HCT116 (cell line): ENCODE measurements around the gene CDH4. TPM values are rescaled to one million over a fixed set of nuclear protein-coding genes. Genes with fewer than 3 reads are reported as not detected.

Experiments used
- ATAC-seq: fragments of 200-7000 bp; cut with Tn5 transposase; 2 replicates; pipeline ENCODE4 v1.9.1; 2020; ENCODE audit warnings: mild to moderate bottlenecking, moderate library complexity
- BruUV-seq: library from RNA; stranded (reverse); fragments of 400-500 nt; replicated peaks from 2 replicates; lab custom pipeline; 2021; lab: Mats Ljungman, UMichigan
- CTCF ChIA-PET: fragments of 300-600 bp; sonication (Branson Sonifier 250); formaldehyde crosslinking; loops from one replicate; lab custom pipeline; 2021; ENCODE audit warnings: antibody characterized with exemption; lab: Charles Lee
- POLR2A ChIA-PET: fragments of 300-600, 350-600 bp; sonication (Branson Sonifier 250); formaldehyde crosslinking; loops from one replicate; lab custom pipeline; 2021; ENCODE audit warnings: antibody characterized with exemption; lab: Charles Lee
- RAD21 ChIA-PET, 2 experiments: fragments of 300-600 bp; sonication (Branson Sonifier 250); formaldehyde crosslinking; loops; one replicate each; lab custom pipeline; 2023; ENCODE audit warnings: low total read pairs in 2 of 2; ENCODE audit not compliant: uncharacterized antibody in 2 of 2, unreplicated experiment in 2 of 2, low non-redundant PET in 1 of 2; lab: Charles Lee
- DNase-seq: peaks from one replicate; pipeline ENCODE4 v3.0.0-alpha.2; 2010; ENCODE audit warnings: low read depth, low spot score
- H2AFZ ChIP-seq: fragments of 200-600 bp; shearing (Covaris generic), sonication (generic); 2 replicates; pipeline ENCODE4 v1.6.1; 2017; ENCODE audit warnings: low read depth, mixed run types, mixed read lengths, antibody characterized with exemption, low read length; ENCODE audit not compliant: poor library complexity, severe bottlenecking
- H3K27ac ChIP-seq: 2 replicates; pipeline ENCODE4 v1.5.1; 2012; ENCODE audit warnings: low read depth, low read length
- H3K27me3 ChIP-seq: fragments of 200-600 bp; sonication (generic); 2 replicates; pipeline ENCODE4 v1.6.1; 2016; ENCODE audit warnings: mixed run types, low read length, mixed read lengths; ENCODE audit not compliant: insufficient read depth
- H3K36me3 ChIP-seq, 2 experiments: fragments of 200-500 bp in 1 of 2; fragments of 200-600 bp in 1 of 2; sonication (Bioruptor generic) in 1 of 2; sonication (generic) in 1 of 2; 2 replicates each; pipeline versions ENCODE4 v1.5.1 to v1.6.1; 2014 to 2016; ENCODE audit warnings: low read length in 2 of 2, inconsistent platforms in 1 of 2, mixed read lengths in 1 of 2, mixed run types in 1 of 2; ENCODE audit not compliant: insufficient read depth in 2 of 2, control insufficient read depth in 1 of 2
- H3K4me1 ChIP-seq, 2 experiments: fragments of 200-600 bp in 1 of 2; sonication (generic) in 1 of 2; 2 replicates each; pipeline versions ENCODE4 v1.5.1 to v1.6.1; 2012 to 2017; ENCODE audit warnings: low read length in 2 of 2, inconsistent platforms in 1 of 2, mild to moderate bottlenecking in 1 of 2, mixed read lengths in 1 of 2, mixed run types in 1 of 2, moderate library complexity in 1 of 2; ENCODE audit not compliant: insufficient read depth in 2 of 2, control insufficient read depth in 1 of 2
- H3K4me2 ChIP-seq: fragments of 200-600 bp; sonication (generic); 2 replicates; pipeline ENCODE4 v1.6.1; 2017; ENCODE audit warnings: mixed run types, low read length, mixed read lengths
- H3K4me3 ChIP-seq, 2 experiments: fragments of 200-600 bp in 1 of 2; sonication (generic) in 1 of 2; replicated peaks in 1 of 2; 2 replicates each; pipeline ENCODE4 v1.5.1; 2011 to 2016; ENCODE audit warnings: low read length in 2 of 2, control low read depth in 1 of 2, low read depth in 1 of 2, mild to moderate bottlenecking in 1 of 2, mixed read lengths in 1 of 2, mixed run types in 1 of 2
- H3K79me2 ChIP-seq: fragments of 200-600 bp; sonication (generic); 2 replicates; pipeline ENCODE4 v1.6.1; 2017; ENCODE audit warnings: mild to moderate bottlenecking, mixed run types, low read length, moderate library complexity, mixed read lengths; ENCODE audit not compliant: insufficient read depth
- H3K9ac ChIP-seq: fragments of 200-600 bp; sonication (generic); 2 replicates; pipeline ENCODE4 v1.6.1; 2016; ENCODE audit warnings: low read length, mixed read lengths
- H3K9me2 ChIP-seq: fragments of 200-600 bp; sonication (generic), shearing (Covaris generic); 2 replicates; pipeline ENCODE4 v1.6.1; 2017; ENCODE audit warnings: mixed run types, mild to moderate bottlenecking, moderate library complexity; ENCODE audit not compliant: insufficient read depth
- H3K9me3 ChIP-seq, 2 experiments: fragments of 200-500 bp in 1 of 2; fragments of 200-600 bp in 1 of 2; sonication (Bioruptor generic) in 1 of 2; sonication (generic) in 1 of 2; 2 replicates each; pipeline ENCODE4 v1.6.1; 2014 to 2017; ENCODE audit warnings: low read length in 2 of 2, mixed read lengths in 2 of 2, inconsistent platforms in 1 of 2, low read depth in 1 of 2, mild to moderate bottlenecking in 1 of 2, mixed run types in 1 of 2, moderate library complexity in 1 of 2; ENCODE audit not compliant: control insufficient read depth in 1 of 2, insufficient read depth in 1 of 2
- H4K20me1 ChIP-seq: fragments of 200-600 bp; sonication (generic), shearing (Covaris generic); 2 replicates; pipeline ENCODE4 v1.6.1; 2017; ENCODE audit warnings: mixed run types, mild to moderate bottlenecking, moderate library complexity; ENCODE audit not compliant: insufficient read depth
- EGR1 ChIP-seq: IDR thresholded peaks from 2 replicates; pipeline ENCODE4 v1.6.1; 2012; ENCODE audit warnings: low read depth
- EZH2phosphoT487 ChIP-seq: fragments of 200-600 bp; IDR thresholded peaks from 2 replicates; pipeline ENCODE4 v1.6.1; 2018; ENCODE audit warnings: antibody characterized with exemption, borderline replicate concordance
- FOSL1 ChIP-seq: IDR thresholded peaks from 2 replicates; pipeline ENCODE4 v1.6.1; 2012; ENCODE audit warnings: low read depth
- JUND ChIP-seq: IDR thresholded peaks from 2 replicates; pipeline ENCODE4 v1.6.1; 2012
- POLR2A ChIP-seq: IDR thresholded peaks from 2 replicates; pipeline ENCODE4 v1.7.0; 2011; ENCODE audit warnings: borderline replicate concordance; ENCODE audit not compliant: insufficient read depth, insufficient read length; ENCODE audit errors: extremely low read depth
- POLR2AphosphoS5 ChIP-seq: IDR thresholded peaks from 2 replicates; pipeline ENCODE4 v1.6.1; 2011; ENCODE audit warnings: mild to moderate bottlenecking, low read depth, low read length, moderate library complexity
- RAD21 ChIP-seq: IDR thresholded peaks from 2 replicates; pipeline ENCODE4 v1.6.1; 2012; ENCODE audit warnings: low read depth, mild to moderate bottlenecking
- SIN3A ChIP-seq: IDR thresholded peaks from 2 replicates; pipeline ENCODE4 v1.6.1; 2012; ENCODE audit warnings: low read depth
- TCF7L2 ChIP-seq: IDR thresholded peaks from 2 replicates; pipeline ENCODE4 v1.7.0; 2011; ENCODE audit warnings: borderline replicate concordance, inconsistent platforms; ENCODE audit not compliant: insufficient read depth, insufficient read length; ENCODE audit errors: extremely low read depth
- ZBTB33 ChIP-seq: IDR thresholded peaks from 2 replicates; pipeline ENCODE4 v1.6.1; 2011; ENCODE audit warnings: mild to moderate bottlenecking, low read length, moderate library complexity; ENCODE audit not compliant: insufficient replicate concordance; ENCODE audit errors: extremely low read depth
- ZNF274 ChIP-seq: fragments of 200-500 bp; sonication (Bioruptor generic); IDR thresholded peaks from 2 replicates; pipeline ENCODE4 v1.6.1; 2014; ENCODE audit warnings: mild to moderate bottlenecking, low read depth, low read length, inconsistent platforms
- intact Hi-C: fragments of 100-400 bp; cut with micrococcal nuclease; formaldehyde crosslinking; loops from 2 replicates; pipeline ENCODE4 v1.10.0; 2022
- total RNA-seq: library from RNA; stranded (reverse); gene quantifications from one replicate; pipeline ENCODE4 v1.2.1, GENCODE V29; 2021; ENCODE audit not compliant: unreplicated experiment

Gene CDH4
- total RNA-seq, 1 experiment from 2014 or later, result not detected

- DNase-seq, result no peak
- no peak overlapping the region for H3K27ac ChIP-seq
- ChIA-PET CTCF (no interaction called here), RAD21 (no interaction called here), POLR2A (no interaction called here)
- H3K9ac ChIP-seq, result no peak overlapping the region
- H3K4me1 ChIP-seq, result no peaks in the 10 kb centered on the region
- ATAC-seq, result no peak
- H3K9me3 ChIP-seq, result peaks cover 0 to 10% of the 10 kb centered on the region in 2 experiments; a peak in 1 of 4 replicates
- no peak overlapping the region for H2AFZ ChIP-seq
- no peaks in the 10 kb centered on the region for H4K20me1 ChIP-seq
- H3K4me3 ChIP-seq, result no peak overlapping the region
- no TSS peak for BruUV-seq
- intact Hi-C loops, result no loop called here
- TF ChIP-seq POLR2AphosphoS5, result no peak
- TF ChIP-seq JUND, result no peak
- no peak for TF ChIP-seq ZBTB33
- TF ChIP-seq EGR1, result no peak
- TF ChIP-seq POLR2A, result no peak
- no peak for TF ChIP-seq TCF7L2
- TF ChIP-seq EZH2phosphoT487, result no peak
- no peak for TF ChIP-seq SIN3A
- TF ChIP-seq RAD21, result no peak
- TF ChIP-seq FOSL1, result no peak
- TF ChIP-seq ZNF274, result no peak
- H3K79me2 ChIP-seq, result no peaks in the 10 kb centered on the region
- no peaks in the 10 kb centered on the region for H3K27me3 ChIP-seq
- H3K4me2 ChIP-seq, result no peak overlapping the region
- no peaks in the 10 kb centered on the region for H3K36me3 ChIP-seq
- H3K9me2 ChIP-seq, result no peaks in the 10 kb centered on the region
Measured at GRCh38 chr20:61493798-61494305, 241.8 kb downstream of the CDH4 start.
